HPDE6-E6E7 (cell line): Measurements from ENCODE around the gene MRPS10.
"Not testable (repeated sequence)": the region's sequence is repeated elsewhere in the genome, so short reads cannot be mapped to it uniquely, and the experiment has no call there.

Experiments
- DNase-seq: peaks from one replicate; pipeline ENCODE4 v3.0.0; 2011; ENCODE audit warnings: missing footprints; ENCODE audit errors: extremely low spot score

Gene MRPS10

GRCh38 chr6:42210551-42210950 lies 7.1 kb downstream of the MRPS10 start:
- DNase-seq, result no peak

GRCh38 chr6:42207559-42207958 lies 10.1 kb downstream of the MRPS10 start:
- DNase-seq, result not testable (repeated sequence)

- no peak for DNase-seq
Measured at GRCh38 chr6:42204768-42205282, 12.8 kb downstream of the MRPS10 start.

- no peak for DNase-seq
Measured at GRCh38 chr6:42203183-42203582, 14.5 kb downstream of the MRPS10 start.

- DNase-seq, result not testable (repeated sequence)
Measured at GRCh38 chr6:42202131-42202915, 15.3 kb downstream of the MRPS10 start.

- DNase-seq, result no peak
Measured at GRCh38 chr6:42201382-42201781, 16.3 kb downstream of the MRPS10 start.

GRCh38 chr6:42200035-42200434 lies 17.6 kb downstream of the MRPS10 start:
- no peak for DNase-seq

- no peak for DNase-seq
Measured at GRCh38 chr6:42199106-42199981, 18.3 kb downstream of the MRPS10 start.

GRCh38 chr6:42197555-42198362 lies 19.9 kb downstream of the MRPS10 start:
- no peak for DNase-seq

- DNase-seq, result no peak
Measured at GRCh38 chr6:42195415-42195814, 22.2 kb downstream of the MRPS10 start.

- no peak for DNase-seq
Measured at GRCh38 chr6:42194056-42194455, 23.6 kb downstream of the MRPS10 start.

GRCh38 chr6:42193491-42193894 lies 24.2 kb downstream of the MRPS10 start:
- DNase-seq, result peak; percentile 69

GRCh38 chr6:42192385-42192784 lies 25.3 kb downstream of the MRPS10 start:
- DNase-seq, result not testable (repeated sequence)

- no peak for DNase-seq
Measured at GRCh38 chr6:42190554-42191183, 27.0 kb downstream of the MRPS10 start.

- DNase-seq, result no peak
Measured at GRCh38 chr6:42188406-42188805, 29.3 kb downstream of the MRPS10 start.

GRCh38 chr6:42185597-42185996 lies 32.1 kb downstream of the MRPS10 start:
- no peak for DNase-seq

GRCh38 chr6:42184475-42184874 lies 33.2 kb downstream of the MRPS10 start:
- no peak for DNase-seq

- DNase-seq, result no peak
Measured at GRCh38 chr6:42182101-42182500, 35.6 kb downstream of the MRPS10 start.

GRCh38 chr6:42179945-42180313 lies 37.7 kb downstream of the MRPS10 start:
- DNase-seq, result no peak

- no peak for DNase-seq
Measured at GRCh38 chr6:42179261-42179944, 38.3 kb downstream of the MRPS10 start.
